HepG2 (cell line): ENCODE measurements around the gene CAMSAP2. TPM values are rescaled to one million over a fixed set of nuclear protein-coding genes. Genes with fewer than 3 reads are reported as not detected.

Experiments used
- ATM ChIP-seq: fragments of 450-650 bp; IDR thresholded peaks from 2 replicates; pipeline ENCODE4 v1.7.1; 2017; ENCODE audit warnings: mild to moderate bottlenecking, borderline replicate concordance
- HOXA3 ChIP-seq: sonication (generic); formaldehyde crosslinking; IDR thresholded peaks from 2 replicates; pipeline ENCODE4 v1.5.0; 2020; ENCODE audit warnings: missing genetic modification reagents
- MAFF ChIP-seq: IDR thresholded peaks from 2 replicates; pipeline ENCODE4 v1.6.1; 2011; ENCODE audit warnings: low read depth, low read length, improper control_type of control experiment
- MAFK ChIP-seq, 2 experiments: IDR thresholded peaks in 1 of 2; conservative IDR thresholded peaks in 1 of 2; 2 replicates each; pipeline ENCODE4 v1.6.1; 2011; ENCODE audit warnings: improper control_type of control experiment in 2 of 2, low read length in 2 of 2
- NONO ChIP-seq, 2 experiments: fragments of 450-650 bp in 1 of 2; sonication (generic) in 1 of 2; formaldehyde crosslinking in 1 of 2; IDR thresholded peaks in 1 of 2; conservative IDR thresholded peaks in 1 of 2; 2 replicates each; pipeline versions ENCODE4 v1.6.1 to v1.8.0; 2017 to 2022; ENCODE audit warnings: mild to moderate bottlenecking in 1 of 2, missing genetic modification reagents in 1 of 2, moderate library complexity in 1 of 2
- PAX8 ChIP-seq: sonication (generic); formaldehyde crosslinking; IDR thresholded peaks from 2 replicates; pipeline ENCODE4 v1.8.0; 2022; ENCODE audit warnings: mild to moderate bottlenecking, missing genetic modification reagents, borderline replicate concordance
- RFX3 ChIP-seq: IDR thresholded peaks from 2 replicates; pipeline ENCODE4 v1.6.1; 2016; ENCODE audit warnings: missing biosample characterization, missing genetic modification reagents
- RXRA ChIP-seq: sonication (generic); formaldehyde crosslinking; IDR thresholded peaks from 2 replicates; pipeline ENCODE4 v1.5.1; 2020; ENCODE audit warnings: missing genetic modification reagents
- SALL2 ChIP-seq: sonication (generic); formaldehyde crosslinking; IDR thresholded peaks from 2 replicates; pipeline ENCODE4 v1.8.1; 2023; ENCODE audit warnings: mild to moderate bottlenecking, missing genetic modification reagents, inconsistent platforms
- SETDB1 ChIP-seq: sonication (generic); formaldehyde crosslinking; IDR thresholded peaks from 2 replicates; pipeline ENCODE4 v1.5.1; 2020; ENCODE audit warnings: missing genetic modification reagents, mild to moderate bottlenecking, borderline replicate concordance
- ZBTB25 ChIP-seq: IDR thresholded peaks from 2 replicates; pipeline ENCODE4 v1.6.1; 2018; ENCODE audit warnings: missing genetic modification reagents
- ZBTB39 ChIP-seq: sonication (generic); formaldehyde crosslinking; IDR thresholded peaks from 2 replicates; pipeline ENCODE4 v1.5.0; 2020; ENCODE audit warnings: missing genetic modification reagents
- ZFY ChIP-seq: sonication (generic); formaldehyde crosslinking; IDR thresholded peaks from 2 replicates; pipeline ENCODE4 v1.4.0; 2020; ENCODE audit warnings: missing genetic modification reagents
- ZNF10 ChIP-seq: sonication (generic); formaldehyde crosslinking; IDR thresholded peaks from 2 replicates; pipeline ENCODE4 v1.4.0; 2020; ENCODE audit warnings: mild to moderate bottlenecking, low read depth, missing genetic modification reagents, borderline replicate concordance
- ZNF24 ChIP-seq: fragments of 450-650 bp; IDR thresholded peaks from 2 replicates; pipeline ENCODE4 v1.6.1; 2017; ENCODE audit warnings: antibody characterized with exemption, mild to moderate bottlenecking
- ZNF33B ChIP-seq: sonication (generic); formaldehyde crosslinking; IDR thresholded peaks from 2 replicates; pipeline ENCODE4 v1.5.1; 2020; ENCODE audit warnings: mild to moderate bottlenecking, missing genetic modification reagents
- ZNF432 ChIP-seq: sonication (generic); formaldehyde crosslinking; IDR thresholded peaks from 2 replicates; pipeline ENCODE4 v1.5.0; 2020; ENCODE audit warnings: missing genetic modification reagents, mild to moderate bottlenecking, borderline replicate concordance
- ZNF468 ChIP-seq: sonication (generic); formaldehyde crosslinking; IDR thresholded peaks from 2 replicates; pipeline ENCODE4 v1.8.0; 2022; ENCODE audit warnings: mild to moderate bottlenecking, moderate library complexity, missing genetic modification reagents
- ZNF549 ChIP-seq: sonication (generic); formaldehyde crosslinking; IDR thresholded peaks from 2 replicates; pipeline ENCODE4 v1.5.0; 2020; ENCODE audit warnings: missing genetic modification reagents
- ZNF605 ChIP-seq: sonication (generic); formaldehyde crosslinking; IDR thresholded peaks from 2 replicates; pipeline ENCODE4 v1.8.0; 2022; ENCODE audit warnings: mild to moderate bottlenecking, missing genetic modification reagents
- ZNF749 ChIP-seq: sonication (generic); formaldehyde crosslinking; IDR thresholded peaks from 2 replicates; pipeline ENCODE4 v1.8.0; 2022; ENCODE audit warnings: mild to moderate bottlenecking, missing genetic modification reagents, moderate library complexity, borderline replicate concordance
- ZNF761 ChIP-seq: sonication (generic); formaldehyde crosslinking; conservative IDR thresholded peaks from 2 replicates; pipeline ENCODE4 v1.4.0; 2020; ENCODE audit warnings: mild to moderate bottlenecking, missing genetic modification reagents
- ZNF770 ChIP-seq: sonication (generic); formaldehyde crosslinking; IDR thresholded peaks from 2 replicates; pipeline ENCODE4 v1.5.0; 2020; ENCODE audit warnings: mild to moderate bottlenecking, missing genetic modification reagents
- ZNF878 ChIP-seq: sonication (generic); formaldehyde crosslinking; IDR thresholded peaks from 2 replicates; pipeline ENCODE4 v1.8.1; 2023; ENCODE audit warnings: mild to moderate bottlenecking, missing genetic modification reagents, moderate library complexity
- ZSCAN9 ChIP-seq: IDR thresholded peaks from 2 replicates; pipeline ENCODE4 v1.6.1; 2016; ENCODE audit warnings: borderline replicate concordance
- polyA plus RNA-seq, 8 experiments: library from polyadenylated mRNA; depleted of rRNA in 3 of 8; stranded (reverse) in 7 of 8; unstranded in 1 of 8; fragments of >200 nt; fragmentation: Illumina TruSeq in 4 of 8; extraction: Trizol in 4 of 8; gene quantifications; 2 replicates each; pipeline versions ENCODE4 v1.2.1 to v1.2.3, GENCODE V29; 2011 to 2016; ENCODE audit warnings: low read depth in 4 of 8, missing spikeins in 1 of 8, mixed read lengths in 1 of 8; ENCODE audit not compliant: insufficient read depth in 1 of 8
- total RNA-seq, 5 experiments: library from RNA; depleted of rRNA; stranded (reverse); fragments of >200 nt; fragmentation: Illumina TruSeq; extraction: Trizol; gene quantifications; 2 replicates each; pipeline ENCODE4 v1.2.3, GENCODE V29; 2016; ENCODE audit warnings: low read depth in 1 of 5

The CAMSAP2 gene
- total and polyA plus RNA-seq, 2 of the 13 experiments (the other 11 are each of a cell fraction or from before 2014, with no cell fraction given): 3.4 to 8.2 TPM

GRCh38 chr1:200890818-200891773 is 152.4 kb downstream of the CAMSAP2 start (continued):
- no peak for TF ChIP-seq ZNF33B (CRISPR knock-in tag)
- peak; percentile 52; the same call in 1 of the 2 replicates for TF ChIP-seq PAX8
- no peak; the same call in 1 of the 2 replicates for TF ChIP-seq ZBTB25 (CRISPR knock-in tag)
- TF ChIP-seq HOXA3 (CRISPR knock-in tag): peak; percentile 17; the same call in 1 of the 2 replicates
- 0 out of 2 replicates have a peak, but pooled peaks have one; percentile 32 for TF ChIP-seq ZNF761 (CRISPR knock-in tag)
- TF ChIP-seq ZNF770 (CRISPR knock-in tag): no peak
- no peak for TF ChIP-seq ZBTB39
- no peak for TF ChIP-seq ZNF468
- no peak for TF ChIP-seq NONO (IDR thresholded peaks at IDR 0.05)
- peak; percentile 60 for TF ChIP-seq NONO (CRISPR knock-in tag; conservative IDR thresholded peaks at IDR 0.05)
- TF ChIP-seq ZNF549 (CRISPR knock-in tag): no peak
- peak; percentile 33; the same call in 1 of the 2 replicates for TF ChIP-seq RXRA
- peak; percentile 96 for TF ChIP-seq ZNF24
- no peak for TF ChIP-seq MAFK (conservative IDR thresholded peaks at IDR 0.05 in 1 of 2, IDR thresholded peaks at IDR 0.05 in 1 of 2; ENCODE audit: low read length in 2 of 2)
- no peak for TF ChIP-seq ZNF605 (CRISPR knock-in tag)
- no peak for TF ChIP-seq ATM
- no peak for TF ChIP-seq ZNF10 (CRISPR knock-in tag)
- TF ChIP-seq RFX3 (CRISPR knock-in tag): no peak
- peak; percentile 74 for TF ChIP-seq ZFY (CRISPR knock-in tag)
- TF ChIP-seq ZSCAN9 (CRISPR knock-in tag): 0 out of 2 replicates have a peak, but pooled peaks have one; percentile 30
- TF ChIP-seq ZNF432 (CRISPR knock-in tag): no peak
- 0 out of 2 replicates have a peak, but pooled peaks have one; percentile 58 for TF ChIP-seq SALL2 (CRISPR knock-in tag)
- no peak for TF ChIP-seq ZNF749 (CRISPR knock-in tag)
- no peak for TF ChIP-seq MAFF
- TF ChIP-seq ZNF878 (CRISPR knock-in tag): no peak
- no peak for TF ChIP-seq SETDB1 (CRISPR knock-in tag)
